ENCODE measurements around the gene NHERF1. TPM values are rescaled to one million over a fixed set of nuclear protein-coding genes. Genes with fewer than 3 reads are reported as not detected.

Gene NHERF1
- total RNA-seq, 1 experiment from 2014 or later, result 90.8 TPM

GRCh38 chr17:74754832-74755231 is 6.4 kb downstream of the NHERF1 start:
- POLR2A ChIA-PET, result no interaction called here
- in situ Hi-C loops (cut with HindIII; ENCODE audit: low pct_unique_long_range_greater_than_20kb, low sequenced_read_pairs) (no loop called here), intact Hi-C loops (cut with micrococcal nuclease; ENCODE audit: unreplicated experiment) (no loop called here)
- ATAC-seq, result no peak
- no peaks in the 10 kb centered on the region for H3K36me3 ChIP-seq (ENCODE audit: control insufficient read depth, insufficient read depth, low read length)
- H3K27me3 ChIP-seq (ENCODE audit: control insufficient read depth, insufficient read depth, low read length), result no peaks in the 10 kb centered on the region
- H3K4me1 ChIP-seq (ENCODE audit: control insufficient read depth, insufficient read depth, low read length), result peaks cover 46% of the 10 kb centered on the region
- no peak overlapping the region for H3K27ac ChIP-seq (ENCODE audit: low read length)
- no peak for DNase-seq (ENCODE audit: low read depth, low spot score)
- CTCF ChIA-PET, result no interaction called here
- no peak for TF ChIP-seq POLR2AphosphoS5 (IDR thresholded peaks at IDR 0.05; ENCODE audit: low read depth, low read length)
- TF ChIP-seq SIN3A (IDR thresholded peaks at IDR 0.05; ENCODE audit: borderline replicate concordance, insufficient read depth, low read depth, low read length), result no peak
- TF ChIP-seq REST (IDR thresholded peaks at IDR 0.05; ENCODE audit: insufficient read depth in 1 of 2, low read depth in 2 of 2, low read length in 1 of 2), result no peak
- TF ChIP-seq CTCF (IDR thresholded peaks at IDR 0.05), result no peak
- TF ChIP-seq TCF7L2 (IDR thresholded peaks at IDR 0.05; ENCODE audit: low read depth, low read length), result no peak
- BruUV-seq (replicated peaks), result no TSS peak
- H3K9me3 ChIP-seq (ENCODE audit: control insufficient read depth, insufficient read depth, low read depth, low read length), result no peaks in the 10 kb centered on the region
- no peak overlapping the region for H3K4me3 ChIP-seq (ENCODE audit: low read depth in 2 of 2, low read length in 2 of 2)

- H3K36me3 ChIP-seq (ENCODE audit: control insufficient read depth, insufficient read depth, low read length), result no peaks in the 10 kb centered on the region
- DNase-seq (ENCODE audit: low read depth, low spot score) (no peak), ATAC-seq (no peak)
- H3K9me3 ChIP-seq (ENCODE audit: control insufficient read depth, insufficient read depth, low read depth, low read length), result no peaks in the 10 kb centered on the region
- intact Hi-C loops (cut with micrococcal nuclease; ENCODE audit: unreplicated experiment), result no loop called here
- CTCF ChIA-PET, result interaction anchor here (0.6 kb wide), 1 partner anchor 20 kb away, joined by 3 read pairs; no protein-coding TSS in a partner anchor
- in situ Hi-C loops (cut with HindIII; ENCODE audit: low pct_unique_long_range_greater_than_20kb, low sequenced_read_pairs), result no loop called here
- no peak for TF ChIP-seq SIN3A (IDR thresholded peaks at IDR 0.05; ENCODE audit: borderline replicate concordance, insufficient read depth, low read depth, low read length)
- TF ChIP-seq TCF7L2 (IDR thresholded peaks at IDR 0.05; ENCODE audit: low read depth, low read length), result no peak
- TF ChIP-seq POLR2AphosphoS5 (IDR thresholded peaks at IDR 0.05; ENCODE audit: low read depth, low read length), result no peak
- TF ChIP-seq REST (IDR thresholded peaks at IDR 0.05; ENCODE audit: insufficient read depth in 1 of 2, low read depth in 2 of 2, low read length in 1 of 2), result no peak
- no peak for TF ChIP-seq CTCF (IDR thresholded peaks at IDR 0.05)
- H3K27ac ChIP-seq (ENCODE audit: low read length), result no peak overlapping the region
- H3K4me3 ChIP-seq (ENCODE audit: low read depth in 2 of 2, low read length in 2 of 2), result no peak overlapping the region
- no TSS peak for BruUV-seq (replicated peaks)
- POLR2A ChIA-PET, result no interaction called here
- H3K4me1 ChIP-seq (ENCODE audit: control insufficient read depth, insufficient read depth, low read length), result peaks cover 46% of the 10 kb centered on the region
- H3K27me3 ChIP-seq (ENCODE audit: control insufficient read depth, insufficient read depth, low read length), result no peaks in the 10 kb centered on the region
Observed at GRCh38 chr17:74755533-74755932, 7.1 kb downstream of the NHERF1 start.
